HepG2 (cell line): ENCODE data around the gene GATB. TPM values are rescaled to one million over a fixed set of nuclear protein-coding genes. Genes with fewer than 3 reads are reported as not detected.

ENCODE experiments used
- ATAC-seq: fragments of 200-7000 bp; cut with Tn5 transposase; 3 replicates; pipeline ENCODE4 v1.9.1; 2020; ENCODE audit warnings: mild to moderate bottlenecking, moderate library complexity
- BruUV-seq: library from RNA; stranded (reverse); fragments of 400-500 nt; replicated peaks from 2 replicates; lab custom pipeline; 2021; lab: Mats Ljungman, UMichigan
- CTCF ChIA-PET: fragments of 300-600 bp; formaldehyde crosslinking; extraction: SDS; loops from one replicate; lab custom pipeline; 2021; ENCODE audit warnings: low total read pairs, inconsistent platforms, low intra/inter-chr PET ratio; lab: Yijun Ruan, JAX
- POLR2A ChIA-PET: fragments of 350-600 bp; sonication (Branson Sonifier 250); formaldehyde crosslinking; loops from one replicate; lab custom pipeline; 2020; ENCODE audit warnings: antibody characterized with exemption, inconsistent platforms; lab: Yijun Ruan, JAX
- DNase-seq: peaks from one replicate; pipeline ENCODE4 v3.0.0-alpha.2; 2015; ENCODE audit warnings: low spot score
- FAIRE-seq: peaks from 3 replicates; lab custom pipeline; 2011; peaks lifted over from hg19 to GRCh38; lab: Jason Lieb, UNC
- H2AFZ ChIP-seq: one replicate; pipeline ENCODE4 v1.6.1; 2011; ENCODE audit warnings: low read length, inconsistent platforms
- H3K27ac ChIP-seq: fragments of 300-600 bp; 3 replicates; pipeline ENCODE4 v1.8.0; 2011; ENCODE audit warnings: mixed run types, mild to moderate bottlenecking, mixed read lengths, low read length, inconsistent platforms; ENCODE audit not compliant: insufficient read depth; ENCODE audit errors: extremely low read length
- H3K27me3 ChIP-seq, 2 experiments: fragments of 200-600 bp in 1 of 2; 2 replicates in 1 of 2; 3 replicates in 1 of 2; pipeline versions ENCODE4 v1.6.0 to v1.8.0; 2011; ENCODE audit warnings: low read length in 2 of 2, mild to moderate bottlenecking in 2 of 2, moderate library complexity in 2 of 2, inconsistent platforms in 1 of 2; ENCODE audit not compliant: insufficient read depth in 2 of 2, control insufficient read depth in 1 of 2
- H3K36me3 ChIP-seq, 2 experiments: fragments of 200-600 bp in 1 of 2; replicated peaks in 1 of 2; 2 replicates in 1 of 2; 3 replicates in 1 of 2; pipeline versions ENCODE4 v1.5.1 to v1.8.0; 2011; ENCODE audit warnings: low read length in 2 of 2, inconsistent platforms in 1 of 2; ENCODE audit not compliant: insufficient read depth in 2 of 2, control insufficient read depth in 1 of 2
- H3K4me1 ChIP-seq: 2 replicates; pipeline ENCODE4 v1.5.1; 2012; ENCODE audit warnings: low read length, inconsistent platforms; ENCODE audit not compliant: insufficient read depth
- H3K4me2 ChIP-seq: 2 replicates; pipeline ENCODE4 v1.6.0; 2011; ENCODE audit warnings: low read depth, low read length, inconsistent platforms
- H3K4me3 ChIP-seq, 3 experiments: fragments of 200-600 bp in 1 of 3; sonication (generic), shearing (Covaris generic) in 1 of 3; replicated peaks in 1 of 3; 2 replicates each; pipeline ENCODE4 v1.5.1; 2011 to 2016; ENCODE audit warnings: low read length in 3 of 3, inconsistent platforms in 2 of 3, low read depth in 2 of 3, mild to moderate bottlenecking in 2 of 3, control low read depth in 1 of 3, mixed read lengths in 1 of 3; ENCODE audit not compliant: insufficient read depth in 1 of 3
- H3K79me2 ChIP-seq: one replicate; pipeline ENCODE4 v1.6.1; 2011; ENCODE audit warnings: low read length, inconsistent platforms; ENCODE audit not compliant: insufficient read depth
- H3K9ac ChIP-seq: 2 replicates; pipeline ENCODE4 v1.6.0; 2011; ENCODE audit warnings: mild to moderate bottlenecking, low read depth, low read length, inconsistent platforms; ENCODE audit not compliant: insufficient read depth
- H3K9me3 ChIP-seq: 2 replicates; pipeline ENCODE4 v1.5.1; 2012; ENCODE audit warnings: mild to moderate bottlenecking, low read length
- H4K20me1 ChIP-seq: 2 replicates; pipeline ENCODE4 v1.6.0; 2011; ENCODE audit warnings: inconsistent platforms, mild to moderate bottlenecking, low read length, moderate library complexity; ENCODE audit not compliant: insufficient read depth
- ATF5 ChIP-seq: sonication (generic); formaldehyde crosslinking; IDR thresholded peaks from 2 replicates; pipeline ENCODE4 v1.4.0; 2020; ENCODE audit warnings: mild to moderate bottlenecking, low read depth, missing genetic modification reagents
- CENPT ChIP-seq: sonication (generic); formaldehyde crosslinking; IDR thresholded peaks from 2 replicates; pipeline ENCODE4 v1.8.0; 2022; ENCODE audit warnings: low read depth, mild to moderate bottlenecking, moderate library complexity, missing genetic modification reagents
- E2F5 ChIP-seq: sonication (generic); formaldehyde crosslinking; conservative IDR thresholded peaks from 2 replicates; pipeline ENCODE4 v1.4.0; 2020; ENCODE audit warnings: missing genetic modification reagents
- HMG20A ChIP-seq: IDR thresholded peaks from 2 replicates; pipeline ENCODE4 v1.6.1; 2016; ENCODE audit warnings: borderline replicate concordance
- MEF2D ChIP-seq: sonication (generic); formaldehyde crosslinking; IDR thresholded peaks from 2 replicates; pipeline ENCODE4 v1.5.1; 2020; ENCODE audit warnings: mild to moderate bottlenecking, missing genetic modification reagents
- ONECUT2 ChIP-seq: sonication (generic); formaldehyde crosslinking; IDR thresholded peaks from 2 replicates; pipeline ENCODE4 v1.4.0; 2020; ENCODE audit warnings: missing genetic modification reagents
- REPIN1 ChIP-seq: sonication (generic); formaldehyde crosslinking; IDR thresholded peaks from 2 replicates; pipeline ENCODE4 v1.8.0; 2022; ENCODE audit warnings: missing genetic modification reagents, low read depth, mild to moderate bottlenecking, borderline replicate concordance
- SCMH1 ChIP-seq: sonication (generic); formaldehyde crosslinking; IDR thresholded peaks from 2 replicates; pipeline ENCODE4 v1.9.0; 2021; ENCODE audit warnings: missing genetic modification reagents, mild to moderate bottlenecking, borderline replicate concordance
- SIX1 ChIP-seq: sonication (generic); formaldehyde crosslinking; IDR thresholded peaks from 2 replicates; pipeline ENCODE4 v1.4.0; 2020; ENCODE audit warnings: missing genetic modification reagents, borderline replicate concordance
- ZNF280B ChIP-seq: sonication (generic); formaldehyde crosslinking; IDR thresholded peaks from 2 replicates; pipeline ENCODE4 v1.5.0; 2020; ENCODE audit warnings: missing genetic modification reagents, mild to moderate bottlenecking, borderline replicate concordance
- ZNF687 ChIP-seq: sonication (generic); formaldehyde crosslinking; IDR thresholded peaks from 2 replicates; pipeline ENCODE4 v1.5.1; 2020; ENCODE audit warnings: mild to moderate bottlenecking, missing genetic modification reagents, moderate library complexity
- ZNF850 ChIP-seq: sonication (generic); formaldehyde crosslinking; conservative IDR thresholded peaks from 2 replicates; pipeline ENCODE4 v1.9.0; 2021; ENCODE audit warnings: mild to moderate bottlenecking, missing genetic modification reagents
- ZSCAN31 ChIP-seq: sonication (generic); formaldehyde crosslinking; IDR thresholded peaks from 2 replicates; pipeline ENCODE4 v1.5.0; 2020; ENCODE audit warnings: low read depth, mild to moderate bottlenecking, missing genetic modification reagents
- in situ Hi-C: cut with HindIII; loops from 2 replicates; pipeline ENCODE4 v1.10.0; 2017; ENCODE audit warnings: low pct_unique_long_range_greater_than_20kb; ENCODE audit not compliant: extremely low pct_ligation_motif_present
- intact Hi-C: fragments of 100-400 bp; cut with micrococcal nuclease; formaldehyde crosslinking; loops from one replicate; pipeline ENCODE4 v1.10.0; 2022; ENCODE audit not compliant: unreplicated experiment
- polyA plus RNA-seq, 8 experiments: library from polyadenylated mRNA; depleted of rRNA in 3 of 8; stranded (reverse) in 7 of 8; unstranded in 1 of 8; fragments of >200 nt; fragmentation: Illumina TruSeq in 4 of 8; extraction: Trizol in 4 of 8; gene quantifications; 2 replicates each; pipeline versions ENCODE4 v1.2.1 to v1.2.3, GENCODE V29; 2011 to 2016; ENCODE audit warnings: low read depth in 4 of 8, missing spikeins in 1 of 8, mixed read lengths in 1 of 8; ENCODE audit not compliant: insufficient read depth in 1 of 8
- total RNA-seq, 5 experiments: library from RNA; depleted of rRNA; stranded (reverse); fragments of >200 nt; fragmentation: Illumina TruSeq; extraction: Trizol; gene quantifications; 2 replicates each; pipeline ENCODE4 v1.2.3, GENCODE V29; 2016; ENCODE audit warnings: low read depth in 1 of 5

Gene GATB
- total and polyA plus RNA-seq, 2 of the 13 experiments (the other 11 are each of a cell fraction or from before 2014, with no cell fraction given) = 32.3 to 32.4 TPM

- TF ChIP-seq REPIN1 (CRISPR knock-in tag) = no peak
- TF ChIP-seq ZNF850 = no peak
These were observed 98.9 kb downstream of the GATB start (continued) for GRCh38 chr4:151661873-151662272.

- H3K4me1 ChIP-seq = no peaks in the 10 kb centered on the region
- no peaks in the 10 kb centered on the region for H3K9me3 ChIP-seq
- H3K27me3 ChIP-seq = no peaks in the 10 kb centered on the region
- no peak overlapping the region for H3K4me3 ChIP-seq
- no peaks in the 10 kb centered on the region for H3K79me2 ChIP-seq
- 0 out of 5 replicates have a peak, but pooled peaks cover 0 to 12% of the 10 kb centered on the region in 2 experiments for H3K36me3 ChIP-seq
- CTCF ChIA-PET = no interaction called here
- H3K27ac ChIP-seq = no peak overlapping the region
- H3K4me2 ChIP-seq = no peak overlapping the region
- in situ Hi-C loops (no loop called here), intact Hi-C loops (no loop called here)
- H3K9ac ChIP-seq = no peak overlapping the region
- DNase-seq = no peak
- POLR2A ChIA-PET = no interaction called here
- no peaks in the 10 kb centered on the region for H4K20me1 ChIP-seq
- BruUV-seq = no TSS peak
- H2AFZ ChIP-seq = no peak overlapping the region
- FAIRE-seq = no peak
- no peak for ATAC-seq
- TF ChIP-seq ZNF280B (CRISPR knock-in tag) = no peak
- no peak for TF ChIP-seq CENPT (CRISPR knock-in tag)
- no peak for TF ChIP-seq HMG20A (CRISPR knock-in tag)
- no peak for TF ChIP-seq ONECUT2 (CRISPR knock-in tag)
- TF ChIP-seq SIX1 (CRISPR knock-in tag) = no peak
- no peak for TF ChIP-seq ZSCAN31
- TF ChIP-seq ZNF687 = no peak
- TF ChIP-seq ATF5 (CRISPR knock-in tag) = no peak
- TF ChIP-seq MEF2D (CRISPR knock-in tag) = no peak
- TF ChIP-seq SCMH1 (CRISPR knock-in tag) = no peak
- TF ChIP-seq E2F5 = no peak
These were observed 100.1 kb downstream of the GATB start for GRCh38 chr4:151660676-151661075.
